ENCODE results near the gene DOK5. TPM values are rescaled to one million over a fixed set of nuclear protein-coding genes. Genes with fewer than 3 reads are reported as not detected.

The DOK5 gene
- total and polyA plus RNA-seq, 9 of the 15 experiments (the other 6 are each of a cell fraction or from before 2014, with no cell fraction given), result not detected

DNA sequence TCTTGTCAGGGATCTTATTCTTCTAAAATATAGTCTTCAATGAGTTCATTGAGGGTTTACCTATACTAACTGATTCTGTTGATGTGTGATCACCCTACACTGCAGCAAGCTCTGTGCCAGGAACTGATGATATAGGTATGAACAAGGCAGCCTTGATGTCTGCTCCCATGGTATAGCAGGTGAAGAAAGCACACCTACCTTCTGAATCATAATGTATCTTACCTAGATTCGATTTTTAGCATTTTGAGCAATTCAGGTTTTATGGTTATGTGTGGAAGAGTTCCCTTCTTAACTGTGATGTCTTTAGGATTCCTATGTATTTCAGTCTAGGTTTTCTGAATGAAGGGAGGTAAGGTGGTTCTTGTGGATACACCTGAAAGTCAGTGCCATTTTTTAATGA is 223.0 kb downstream of the DOK5 start:
- BruUV-seq (replicated peaks), result no TSS peak
- no peak overlapping the region for H3K4me3 ChIP-seq
- H3K27me3 ChIP-seq (ENCODE audit: control insufficient read depth in 2 of 2, insufficient read depth in 2 of 2, low read length in 2 of 2), result no peaks in the 10 kb centered on the region
- ChIA-PET CTCF (ENCODE audit: low intra/inter-chr PET ratio) (no interaction called here), POLR2A (no interaction called here)
- no peaks in the 10 kb centered on the region for H3K9me1 ChIP-seq (ENCODE audit: control insufficient read depth, insufficient read depth, low read length)
- H3K27ac ChIP-seq (ENCODE audit: extremely low read depth, low read depth, low read length), result no peak overlapping the region
- no peaks in the 10 kb centered on the region for H3K9me3 ChIP-seq (replicated peaks; ENCODE audit: control insufficient read depth, insufficient read depth, low read depth, low read length)
- no peak overlapping the region for H3K9ac ChIP-seq (ENCODE audit: insufficient read depth in 1 of 2, low read depth in 2 of 2, low read length in 2 of 2)
- no peaks in the 10 kb centered on the region for H3K4me1 ChIP-seq (replicated peaks in 1 of 2; ENCODE audit: control insufficient read depth in 2 of 2, insufficient read depth in 2 of 2, low read length in 2 of 2)
- TF ChIP-seq CREBBP (IDR thresholded peaks at IDR 0.05; ENCODE audit: low read depth, low read length), result no peak
- TF ChIP-seq, protein P1, sequence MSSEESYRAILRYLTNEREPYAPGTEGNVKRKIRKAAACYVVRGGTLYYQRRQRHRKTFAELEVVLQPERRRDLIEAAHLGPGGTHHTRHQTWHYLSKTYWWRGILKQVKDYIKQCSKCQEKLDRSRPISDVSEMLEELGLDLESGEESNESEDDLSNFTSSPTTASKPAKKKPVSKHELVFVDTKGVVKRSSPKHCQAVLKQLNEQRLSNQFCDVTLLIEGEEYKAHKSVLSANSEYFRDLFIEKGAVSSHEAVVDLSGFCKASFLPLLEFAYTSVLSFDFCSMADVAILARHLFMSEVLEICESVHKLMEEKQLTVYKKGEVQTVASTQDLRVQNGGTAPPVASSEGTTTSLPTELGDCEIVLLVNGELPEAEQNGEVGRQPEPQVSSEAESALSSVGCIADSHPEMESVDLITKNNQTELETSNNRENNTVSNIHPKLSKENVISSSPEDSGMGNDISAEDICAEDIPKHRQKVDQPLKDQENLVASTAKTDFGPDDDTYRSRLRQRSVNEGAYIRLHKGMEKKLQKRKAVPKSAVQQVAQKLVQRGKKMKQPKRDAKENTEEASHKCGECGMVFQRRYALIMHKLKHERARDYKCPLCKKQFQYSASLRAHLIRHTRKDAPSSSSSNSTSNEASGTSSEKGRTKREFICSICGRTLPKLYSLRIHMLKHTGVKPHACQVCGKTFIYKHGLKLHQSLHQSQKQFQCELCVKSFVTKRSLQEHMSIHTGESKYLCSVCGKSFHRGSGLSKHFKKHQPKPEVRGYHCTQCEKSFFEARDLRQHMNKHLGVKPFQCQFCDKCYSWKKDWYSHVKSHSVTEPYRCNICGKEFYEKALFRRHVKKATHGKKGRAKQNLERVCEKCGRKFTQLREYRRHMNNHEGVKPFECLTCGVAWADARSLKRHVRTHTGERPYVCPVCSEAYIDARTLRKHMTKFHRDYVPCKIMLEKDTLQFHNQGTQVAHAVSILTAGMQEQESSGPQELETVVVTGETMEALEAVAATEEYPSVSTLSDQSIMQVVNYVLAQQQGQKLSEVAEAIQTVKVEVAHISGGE (CRISPR knock-in tag; IDR thresholded peaks at IDR 0.05), result peak in 1 of 3 experiments; percentile 81; a peak in 2 of 6 replicates
- WGBS (ENCODE audit: insufficient coverage, low coverage, missing lambda C conversion rate), result 5% methylated on average over 1 of the region's 1 CpG
- ATAC-seq, result no peak
- no peaks in the 10 kb centered on the region for H3K79me2 ChIP-seq (ENCODE audit: control insufficient read depth, insufficient read depth, low read length)
- H2AFZ ChIP-seq (ENCODE audit: low read depth, low read length), result no peak overlapping the region
- H3K4me2 ChIP-seq (ENCODE audit: insufficient read depth, low read length), result no peak overlapping the region
- intact Hi-C loops (cut with micrococcal nuclease), result no loop called here
- DNase-seq (ENCODE audit: extremely low read depth in 1 of 4, low spot score in 3 of 4), result no peak
- no peak for FAIRE-seq
- no peaks in the 10 kb centered on the region for H3K36me3 ChIP-seq (ENCODE audit: control insufficient read depth, insufficient read depth, low read length)
- no peaks in the 10 kb centered on the region for H4K20me1 ChIP-seq (replicated peaks; ENCODE audit: control insufficient read depth, insufficient read depth, low read length)
- in situ Hi-C loops (cut with MboI), result no loop called here

Measured in K562 (cell line).